Panc1 (cell line): ENCODE results near the gene GID8. TPM values are rescaled to one million over a fixed set of nuclear protein-coding genes. Genes with fewer than 3 reads are reported as not detected.

Experiments used
- ATAC-seq: fragments of 200-7000 bp; cut with Tn5 transposase; 2 replicates; pipeline ENCODE4 v1.9.1; 2020; ENCODE audit warnings: mild to moderate bottlenecking, moderate library complexity
- BruUV-seq: library from RNA; stranded (reverse); fragments of 400-500 nt; replicated peaks from 2 replicates; lab custom pipeline; 2021; lab: Mats Ljungman, UMichigan
- CTCF ChIA-PET: fragments of 300-600 bp; sonication (Branson Sonifier 250); formaldehyde crosslinking; loops from one replicate; lab custom pipeline; 2022; ENCODE audit warnings: antibody characterized with exemption; lab: Charles Lee
- POLR2A ChIA-PET: fragments of 300-600 bp; sonication (Branson Sonifier 250); formaldehyde crosslinking; loops from one replicate; lab custom pipeline; 2022; ENCODE audit warnings: antibody characterized with exemption; lab: Charles Lee
- DNase-seq: peaks from one replicate; pipeline ENCODE4 v3.0.0-alpha.2; 2010; ENCODE audit warnings: low read depth, low spot score
- H3K27ac ChIP-seq: 2 replicates; pipeline ENCODE4 v1.5.1; 2011; ENCODE audit warnings: mild to moderate bottlenecking, low read length, inconsistent platforms
- H3K27me3 ChIP-seq: fragments of 200-500 bp; sonication (Bioruptor generic); 2 replicates; pipeline ENCODE4 v1.6.0; 2014; ENCODE audit warnings: low read length, inconsistent platforms; ENCODE audit not compliant: control insufficient read depth, insufficient read depth
- H3K36me3 ChIP-seq: fragments of 200-500 bp; sonication (Bioruptor generic); 2 replicates; pipeline ENCODE4 v1.5.1; 2014; ENCODE audit warnings: inconsistent platforms, mild to moderate bottlenecking, low read length, moderate library complexity; ENCODE audit not compliant: control insufficient read depth, insufficient read depth
- H3K4me1 ChIP-seq: 2 replicates; pipeline ENCODE4 v1.5.1; 2011; ENCODE audit warnings: inconsistent platforms, mild to moderate bottlenecking, low read length, moderate library complexity; ENCODE audit not compliant: control insufficient read depth, insufficient read depth
- H3K4me3 ChIP-seq, 2 experiments: 2 replicates each; pipeline ENCODE4 v1.5.1; 2011 to 2012; ENCODE audit warnings: low read depth in 2 of 2, low read length in 2 of 2, mild to moderate bottlenecking in 2 of 2, inconsistent platforms in 1 of 2, moderate library complexity in 1 of 2
- H3K9me3 ChIP-seq: fragments of 200-500 bp; sonication (Bioruptor generic); 2 replicates; pipeline ENCODE4 v1.5.1; 2014; ENCODE audit warnings: low read depth, mild to moderate bottlenecking, inconsistent platforms, low read length, moderate library complexity; ENCODE audit not compliant: control insufficient read depth, insufficient read depth
- POLR2AphosphoS5 ChIP-seq: IDR thresholded peaks from 2 replicates; pipeline ENCODE4 v1.6.1; 2012; ENCODE audit warnings: mild to moderate bottlenecking, low read depth, low read length, moderate library complexity
- REST ChIP-seq, 2 experiments: IDR thresholded peaks; 2 replicates each; pipeline ENCODE4 v1.6.1; 2011 to 2012; ENCODE audit warnings: low read depth in 2 of 2, control low read depth in 1 of 2, low read length in 1 of 2, mild to moderate bottlenecking in 1 of 2, moderate library complexity in 1 of 2; ENCODE audit not compliant: insufficient read depth in 1 of 2
- SIN3A ChIP-seq: IDR thresholded peaks from 2 replicates; pipeline ENCODE4 v1.6.1; 2012; ENCODE audit warnings: low read depth, mild to moderate bottlenecking, low read length, moderate library complexity, borderline replicate concordance; ENCODE audit not compliant: insufficient read depth
- TCF7L2 ChIP-seq: IDR thresholded peaks from 2 replicates; pipeline ENCODE4 v1.6.1; 2011; ENCODE audit warnings: mild to moderate bottlenecking, low read depth, low read length, inconsistent platforms
- in situ Hi-C: cut with HindIII; loops from 2 replicates; pipeline ENCODE4 v1.10.0; 2016; ENCODE audit warnings: low sequenced_read_pairs, low pct_unique_long_range_greater_than_20kb
- intact Hi-C: fragments of 100-400 bp; cut with micrococcal nuclease; formaldehyde crosslinking; loops from one replicate; pipeline ENCODE4 v1.10.0; 2022; ENCODE audit not compliant: unreplicated experiment
- total RNA-seq: library from RNA; stranded (reverse); gene quantifications from one replicate; pipeline ENCODE4 v1.2.1, GENCODE V29; 2021; ENCODE audit not compliant: unreplicated experiment
- TF ChIP-seq, protein P1 (sequence below): fragments of 450-650 bp; IDR thresholded peaks from 2 replicates; pipeline ENCODE4 v1.5.1; 2017; ENCODE audit warnings: mild to moderate bottlenecking

GID8 gene
- total RNA-seq, 1 experiment from 2014 or later: 37.3 TPM

DNA sequence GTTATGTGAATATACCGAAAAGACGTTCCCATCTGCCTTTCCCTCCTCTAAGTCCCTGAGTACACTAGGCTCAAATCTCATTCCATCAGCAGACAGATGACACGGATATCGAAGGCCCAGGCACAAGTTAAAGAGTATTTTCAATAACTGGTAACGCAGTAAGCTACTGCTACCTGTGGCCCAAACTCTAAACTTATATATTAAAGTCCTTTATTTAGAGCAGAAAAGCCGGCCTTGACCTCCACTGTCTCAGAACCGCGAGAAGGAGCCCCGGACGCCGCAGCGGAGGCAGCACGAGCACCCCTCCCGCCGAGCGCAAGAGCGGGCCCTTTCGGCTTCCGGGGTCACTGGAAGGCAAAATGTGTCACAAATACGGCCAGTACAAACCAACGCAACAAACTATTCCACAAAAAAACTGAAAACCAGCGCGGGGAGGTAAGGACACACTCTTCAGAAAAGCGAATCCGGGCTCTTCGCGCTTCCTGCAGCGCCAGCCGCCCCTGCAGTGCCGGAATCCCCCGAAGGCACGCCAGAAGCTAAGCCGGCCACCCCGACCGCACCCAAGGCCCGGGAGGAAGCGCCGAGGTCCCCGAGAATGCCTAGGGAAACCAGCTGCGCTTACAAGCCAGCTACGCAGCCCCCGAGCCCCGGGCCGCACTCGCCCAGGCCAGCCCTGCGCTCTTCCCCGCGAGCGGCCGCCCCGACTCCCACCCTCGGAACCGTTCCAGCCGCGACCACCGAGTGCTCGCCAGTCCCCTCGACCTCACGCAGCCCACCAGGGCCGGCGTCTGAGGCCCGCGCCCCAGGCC lies 12.3 kb upstream of the GID8 start:
- TF ChIP-seq TCF7L2 (no peak), SIN3A (no peak), REST (IDR thresholded peaks at IDR 0.05; ENCODE audit: insufficient read depth in 1 of 2, low read depth in 2 of 2, low read length in 1 of 2) (no peak), POLR2AphosphoS5 (no peak)
- TF ChIP-seq, protein P1, sequence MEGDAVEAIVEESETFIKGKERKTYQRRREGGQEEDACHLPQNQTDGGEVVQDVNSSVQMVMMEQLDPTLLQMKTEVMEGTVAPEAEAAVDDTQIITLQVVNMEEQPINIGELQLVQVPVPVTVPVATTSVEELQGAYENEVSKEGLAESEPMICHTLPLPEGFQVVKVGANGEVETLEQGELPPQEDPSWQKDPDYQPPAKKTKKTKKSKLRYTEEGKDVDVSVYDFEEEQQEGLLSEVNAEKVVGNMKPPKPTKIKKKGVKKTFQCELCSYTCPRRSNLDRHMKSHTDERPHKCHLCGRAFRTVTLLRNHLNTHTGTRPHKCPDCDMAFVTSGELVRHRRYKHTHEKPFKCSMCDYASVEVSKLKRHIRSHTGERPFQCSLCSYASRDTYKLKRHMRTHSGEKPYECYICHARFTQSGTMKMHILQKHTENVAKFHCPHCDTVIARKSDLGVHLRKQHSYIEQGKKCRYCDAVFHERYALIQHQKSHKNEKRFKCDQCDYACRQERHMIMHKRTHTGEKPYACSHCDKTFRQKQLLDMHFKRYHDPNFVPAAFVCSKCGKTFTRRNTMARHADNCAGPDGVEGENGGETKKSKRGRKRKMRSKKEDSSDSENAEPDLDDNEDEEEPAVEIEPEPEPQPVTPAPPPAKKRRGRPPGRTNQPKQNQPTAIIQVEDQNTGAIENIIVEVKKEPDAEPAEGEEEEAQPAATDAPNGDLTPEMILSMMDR: no peak
- peak overlapping the region; percentile 83 to 95 for H3K4me3 ChIP-seq
- in situ Hi-C loops: no loop called here
- no peaks in the 10 kb centered on the region for H3K9me3 ChIP-seq
- intact Hi-C loops: no loop called here
- peak overlapping the region; percentile 90 for H3K27ac ChIP-seq
- CTCF ChIA-PET: no interaction called here
- POLR2A ChIA-PET: no interaction called here
- DNase-seq (no peak), ATAC-seq (peak; percentile 17)
- no peaks in the 10 kb centered on the region; the same call in 1 of the 2 replicates for H3K36me3 ChIP-seq
- H3K27me3 ChIP-seq: no peaks in the 10 kb centered on the region
- no TSS peak for BruUV-seq
- peaks cover 66% of the 10 kb centered on the region for H3K4me1 ChIP-seq

DNA sequence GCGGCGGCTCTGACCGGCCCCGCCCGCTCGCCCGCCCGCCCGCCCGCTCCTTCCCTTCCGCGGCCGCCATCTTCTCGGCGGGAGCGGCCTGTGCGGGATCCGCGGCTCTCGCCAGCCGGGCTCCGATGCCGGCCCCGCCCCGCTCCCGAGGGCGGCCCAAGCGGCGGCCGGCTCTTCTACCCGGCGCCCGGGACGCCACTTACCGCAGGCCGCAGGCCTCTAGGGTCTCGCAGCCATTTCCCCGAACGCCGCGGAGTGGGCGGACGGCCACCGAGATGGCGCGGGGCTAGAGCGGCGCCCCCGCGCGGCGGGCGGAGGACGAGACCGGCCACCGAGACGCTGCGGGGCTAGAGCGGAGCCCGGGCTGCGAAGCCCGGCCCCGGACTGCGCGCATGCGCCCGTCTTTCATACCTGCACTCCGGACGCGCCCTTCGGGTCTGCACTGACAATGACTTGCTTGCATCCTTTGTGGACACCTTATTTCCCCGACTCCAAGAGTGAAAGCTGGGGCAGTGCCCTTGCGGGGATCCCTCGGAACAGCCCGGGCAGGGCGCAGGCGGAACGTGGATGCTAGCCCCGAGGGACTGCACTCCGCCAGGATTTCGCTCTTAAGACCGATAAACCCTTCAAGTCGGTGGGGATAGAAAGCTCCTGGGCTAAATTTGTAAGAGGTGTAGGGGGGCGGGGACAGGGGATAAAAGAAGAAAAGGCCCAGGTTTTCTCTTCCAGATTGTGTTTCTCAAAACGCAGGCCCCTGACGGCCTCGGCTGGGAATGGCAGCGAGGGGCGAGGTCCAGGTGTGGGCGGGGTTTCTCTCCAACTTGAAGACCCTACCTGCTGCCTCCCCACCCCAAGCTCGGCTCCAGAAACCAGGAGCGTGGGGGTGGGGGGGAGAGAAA lies 11.5 kb upstream of the GID8 start, which contains the start of gene DIDO1:
TSS of gene DIDO1 (minus strand) at position 277 of the 899 bp plus-strand sequence.
- no TSS peak for BruUV-seq
- POLR2A ChIA-PET: no interaction called here
- Histone ChIP-seq H3K9me3 (no peaks in the 10 kb centered on the region), H3K4me1 (peaks cover 65% of the 10 kb centered on the region), H3K27me3 (no peaks in the 10 kb centered on the region), H3K4me3 (peak within 1 kb of the TSS; percentile 83 to 95), H3K27ac (peak within 1 kb of the TSS; percentile 93), H3K36me3 (no peaks in the 10 kb centered on the region; the same call in 1 of the 2 replicates)
- ATAC-seq: peak; percentile 79
- DNase-seq: peak; percentile 46
- TF ChIP-seq SIN3A (peak; percentile 89; the same call in 1 of the 2 replicates), REST (IDR thresholded peaks at IDR 0.05; ENCODE audit: insufficient read depth in 1 of 2, low read depth in 2 of 2, low read length in 1 of 2) (no peak), POLR2AphosphoS5 (peak; percentile 89), TCF7L2 (no peak)
- TF ChIP-seq, protein P1: peak; percentile 87; the same call in 1 of the 2 replicates
- in situ Hi-C loops (no loop called here), intact Hi-C loops (no loop called here)
- CTCF ChIA-PET: interaction anchor here (0.6 kb wide), 1 partner anchor 42 kb away, joined by 4 read pairs; no protein-coding TSS in a partner anchor
